ENCODE results near the gene ELOVL5. TPM values are rescaled to one million over a fixed set of nuclear protein-coding genes. Genes with fewer than 3 reads are reported as not detected.

The ELOVL5 gene
- total RNA-seq, 1 donor from 2014 or later, result 52.8 TPM

DNA sequence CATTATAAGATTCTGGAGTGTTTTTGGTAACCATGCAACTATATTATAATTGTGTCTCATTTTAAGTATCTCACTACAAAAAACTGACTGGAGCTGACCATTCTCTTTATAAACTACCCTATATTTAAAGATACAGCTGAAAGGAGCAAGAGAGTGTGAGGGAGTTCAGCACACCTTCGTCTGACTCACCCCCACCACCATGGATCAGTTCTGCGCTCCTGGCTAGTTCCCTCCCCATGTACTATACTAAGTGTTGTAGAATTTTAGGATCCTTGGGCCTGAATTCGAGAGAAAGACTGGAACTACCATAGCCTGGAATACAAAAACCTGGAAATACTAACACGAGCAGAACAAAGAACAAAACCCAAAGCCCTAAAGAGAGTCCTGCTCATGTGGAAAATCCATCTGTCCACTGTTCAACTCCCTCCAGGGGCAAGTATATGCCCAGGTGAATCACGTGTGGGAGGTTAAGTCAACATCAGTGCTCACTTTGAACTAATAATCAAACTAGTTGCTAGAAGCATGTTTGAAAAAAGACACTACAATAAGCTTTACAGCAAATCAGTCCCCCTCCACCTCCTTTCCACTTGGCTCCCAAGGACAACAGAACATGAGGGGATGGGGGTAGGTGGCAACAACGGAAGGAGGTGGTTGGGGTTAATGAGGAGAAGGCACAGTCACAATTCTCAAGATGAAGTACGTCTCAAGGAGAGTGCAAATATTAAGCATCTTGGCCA, 46.8 kb downstream of the ELOVL5 start:
- H3K27me3 ChIP-seq (ENCODE audit: insufficient read depth, low read length), result no peaks in the 10 kb centered on the region
- H3K27ac Mint-ChIP-seq (ENCODE audit: unreplicated experiment), result peak overlapping the region; percentile 69
- no peaks in the 10 kb centered on the region for H3K9me3 ChIP-seq (ENCODE audit: insufficient read depth, low read depth, low read length)
- H3K36me3 Mint-ChIP-seq (ENCODE audit: low read depth, unreplicated experiment), result peaks cover 2% of the 10 kb centered on the region
- no peaks in the 10 kb centered on the region for H3K27me3 Mint-ChIP-seq (ENCODE audit: low read depth, unreplicated experiment)
- H2AFZ ChIP-seq (ENCODE audit: low read depth, low read length), result no peak overlapping the region
- peak overlapping the region; percentile 79 for H3K9ac ChIP-seq (ENCODE audit: low read length)
- peak overlapping the region; percentile 96 for H3K27ac ChIP-seq (ENCODE audit: low read depth, low read length)
- H3K9me3 Mint-ChIP-seq (ENCODE audit: unreplicated experiment), result no peaks in the 10 kb centered on the region
- H3K4me3 Mint-ChIP-seq (ENCODE audit: unreplicated experiment), result peak overlapping the region; percentile 52
- H3K4me3 ChIP-seq (ENCODE audit: insufficient read depth, low read depth, low read length), result peak overlapping the region; percentile 14
- peaks cover 39% of the 10 kb centered on the region for H3K4me1 ChIP-seq (ENCODE audit: insufficient read depth, low read length)
- TF ChIP-seq, protein P1, sequence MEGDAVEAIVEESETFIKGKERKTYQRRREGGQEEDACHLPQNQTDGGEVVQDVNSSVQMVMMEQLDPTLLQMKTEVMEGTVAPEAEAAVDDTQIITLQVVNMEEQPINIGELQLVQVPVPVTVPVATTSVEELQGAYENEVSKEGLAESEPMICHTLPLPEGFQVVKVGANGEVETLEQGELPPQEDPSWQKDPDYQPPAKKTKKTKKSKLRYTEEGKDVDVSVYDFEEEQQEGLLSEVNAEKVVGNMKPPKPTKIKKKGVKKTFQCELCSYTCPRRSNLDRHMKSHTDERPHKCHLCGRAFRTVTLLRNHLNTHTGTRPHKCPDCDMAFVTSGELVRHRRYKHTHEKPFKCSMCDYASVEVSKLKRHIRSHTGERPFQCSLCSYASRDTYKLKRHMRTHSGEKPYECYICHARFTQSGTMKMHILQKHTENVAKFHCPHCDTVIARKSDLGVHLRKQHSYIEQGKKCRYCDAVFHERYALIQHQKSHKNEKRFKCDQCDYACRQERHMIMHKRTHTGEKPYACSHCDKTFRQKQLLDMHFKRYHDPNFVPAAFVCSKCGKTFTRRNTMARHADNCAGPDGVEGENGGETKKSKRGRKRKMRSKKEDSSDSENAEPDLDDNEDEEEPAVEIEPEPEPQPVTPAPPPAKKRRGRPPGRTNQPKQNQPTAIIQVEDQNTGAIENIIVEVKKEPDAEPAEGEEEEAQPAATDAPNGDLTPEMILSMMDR (IDR thresholded peaks at IDR 0.05; ENCODE audit: insufficient read depth, low read depth, low read length), result no peak
- no peak for DNase-seq (ENCODE audit: low read depth)
- peaks cover 74% of the 10 kb centered on the region for H3K79me2 ChIP-seq (ENCODE audit: insufficient read depth, low read length)
- H3K4me2 ChIP-seq (ENCODE audit: low read length), result peak overlapping the region; percentile 70
- peaks cover 44% of the 10 kb centered on the region for H3K4me1 Mint-ChIP-seq (ENCODE audit: low read depth, unreplicated experiment)
- peaks cover 12% of the 10 kb centered on the region for H4K20me1 ChIP-seq (ENCODE audit: insufficient read depth, low read length)
- FAIRE-seq, result no peak
- H3K36me3 ChIP-seq (ENCODE audit: insufficient read depth, low read length), result no peaks in the 10 kb centered on the region

DNA sequence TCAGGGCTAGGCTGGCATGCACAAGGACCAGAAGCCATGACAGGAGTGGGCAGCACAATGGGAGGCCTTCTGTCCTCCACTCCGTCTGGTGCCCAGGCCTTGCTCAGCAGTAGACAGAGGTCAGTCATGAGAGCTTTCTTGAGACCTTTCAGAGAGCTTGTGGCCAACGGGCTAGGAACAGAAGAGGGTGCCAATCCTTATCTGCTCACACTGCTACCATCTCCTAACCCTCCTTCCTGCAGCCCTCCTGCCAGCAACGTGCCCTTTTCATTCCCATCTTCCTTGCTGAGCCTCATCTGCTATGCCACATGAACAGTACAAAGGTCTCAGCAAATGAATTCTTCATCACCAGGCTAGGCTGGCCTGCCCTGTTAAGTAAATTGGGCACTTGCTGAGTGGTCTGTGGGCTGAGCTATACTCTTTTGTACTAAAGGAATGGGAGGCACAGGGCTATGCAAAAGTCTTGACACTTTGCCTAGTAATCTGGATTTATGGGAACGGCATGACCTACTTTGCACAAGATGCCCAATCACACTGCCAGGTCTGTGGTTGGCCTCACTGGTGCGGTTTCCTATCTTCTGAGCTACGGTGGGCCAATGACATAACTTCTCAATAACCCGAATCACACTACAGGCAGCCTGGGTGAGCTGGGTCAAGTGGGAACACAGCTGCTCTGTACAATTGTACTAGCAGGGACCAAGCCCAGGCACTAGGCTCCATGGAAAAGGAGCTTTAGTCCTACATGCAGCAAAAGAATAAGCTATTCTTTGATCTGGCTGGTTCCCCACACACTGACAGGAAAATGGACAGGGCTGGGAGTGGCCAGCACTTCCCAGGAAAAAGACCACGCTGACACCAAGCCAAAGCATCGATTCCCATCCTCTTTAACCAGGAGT, 47.8 kb downstream of the ELOVL5 start:
- TF ChIP-seq EZH2 (IDR thresholded peaks at IDR 0.05; ENCODE audit: insufficient read depth, low read length), result no peak
- TF ChIP-seq, protein P1 (IDR thresholded peaks at IDR 0.05; ENCODE audit: insufficient read depth, low read depth, low read length), result no peak
- no peak overlapping the region for H3K4me3 Mint-ChIP-seq (ENCODE audit: unreplicated experiment)
- Histone ChIP-seq H3K4me1 (ENCODE audit: insufficient read depth, low read length) (peaks cover 34% of the 10 kb centered on the region), H2AFZ (ENCODE audit: low read depth, low read length) (no peak overlapping the region), H3K9ac (ENCODE audit: low read length) (peak overlapping the region; percentile 79), H3K36me3 (ENCODE audit: insufficient read depth, low read length) (no peaks in the 10 kb centered on the region), H3K27me3 (ENCODE audit: insufficient read depth, low read length) (no peaks in the 10 kb centered on the region), H4K20me1 (ENCODE audit: insufficient read depth, low read length) (peaks cover 10% of the 10 kb centered on the region), H3K4me3 (ENCODE audit: insufficient read depth, low read depth, low read length) (peak overlapping the region; percentile 11), H3K27ac (ENCODE audit: low read depth, low read length) (peak overlapping the region; percentile 96), H3K4me2 (ENCODE audit: low read length) (peak overlapping the region; percentile 70), H3K79me2 (ENCODE audit: insufficient read depth, low read length) (peaks cover 76% of the 10 kb centered on the region), H3K9me3 (ENCODE audit: insufficient read depth, low read depth, low read length) (no peaks in the 10 kb centered on the region)
- DNase-seq (ENCODE audit: low read depth) (peak; percentile 82), FAIRE-seq (no peak)
- peaks cover 2% of the 10 kb centered on the region for H3K36me3 Mint-ChIP-seq (ENCODE audit: low read depth, unreplicated experiment)
- no peaks in the 10 kb centered on the region for H3K27me3 Mint-ChIP-seq (ENCODE audit: low read depth, unreplicated experiment)
- peak overlapping the region; percentile 38 for H3K27ac Mint-ChIP-seq (ENCODE audit: unreplicated experiment)
- H3K9me3 Mint-ChIP-seq (ENCODE audit: unreplicated experiment), result no peaks in the 10 kb centered on the region
- H3K4me1 Mint-ChIP-seq (ENCODE audit: low read depth, unreplicated experiment), result peaks cover 40% of the 10 kb centered on the region

Measured in astrocyte (in vitro differentiated cells and primary cell).